ENCODE results near the gene GRHL1.

The GRHL1 gene

GRCh38 chr2:9998916-9999654 is 47.6 kb downstream of the GRHL1 start:
- Histone ChIP-seq H3K4me3 (ENCODE audit: low read depth in 1 of 2, low read length in 2 of 2) (no peak overlapping the region), H3K4me1 (ENCODE audit: insufficient read depth, low read length) (no peaks in the 10 kb centered on the region), H4K20me1 (ENCODE audit: insufficient read depth, low read length) (no peaks in the 10 kb centered on the region), H2AFZ (ENCODE audit: low read depth, low read length) (no peak overlapping the region), H3K9ac (ENCODE audit: low read depth, low read length) (no peak overlapping the region), H3K36me3 (ENCODE audit: insufficient read depth, low read length) (peaks cover 22% of the 10 kb centered on the region; the same call in 1 of the 2 replicates), H3K79me2 (ENCODE audit: insufficient read depth, low read length) (no peaks in the 10 kb centered on the region), H3K27me3 (ENCODE audit: insufficient read depth, low read length, poor library complexity) (no peaks in the 10 kb centered on the region), H3K4me2 (ENCODE audit: insufficient read depth, low read length) (no peak overlapping the region), H3K27ac (ENCODE audit: low read length) (no peak overlapping the region), H3K9me3 (ENCODE audit: insufficient read depth, low read length, severe bottlenecking) (no peaks in the 10 kb centered on the region)
- no peak for DNase-seq
- no peak for TF ChIP-seq CTCF (IDR thresholded peaks at IDR 0.05; ENCODE audit: borderline replicate concordance, extremely low read depth, low read length, poor library complexity, severe bottlenecking)
- TF ChIP-seq EZH2 (IDR thresholded peaks at IDR 0.05; ENCODE audit: borderline replicate concordance, low read depth, low read length, severe bottlenecking), result no peak
- no peak for ATAC-seq (ENCODE audit: insufficient read depth, low read depth)

GRCh38 chr2:9999693-10000092 is 48.2 kb downstream of the GRHL1 start:
- Histone ChIP-seq H4K20me1 (ENCODE audit: insufficient read depth, low read length) (no peaks in the 10 kb centered on the region), H3K36me3 (ENCODE audit: insufficient read depth, low read length) (peaks cover 22% of the 10 kb centered on the region; the same call in 1 of the 2 replicates), H3K9ac (ENCODE audit: low read depth, low read length) (no peak overlapping the region), H3K27me3 (ENCODE audit: insufficient read depth, low read length, poor library complexity) (no peaks in the 10 kb centered on the region), H3K79me2 (ENCODE audit: insufficient read depth, low read length) (no peaks in the 10 kb centered on the region), H3K27ac (ENCODE audit: low read length) (no peak overlapping the region), H3K9me3 (ENCODE audit: insufficient read depth, low read length, severe bottlenecking) (no peaks in the 10 kb centered on the region), H3K4me2 (ENCODE audit: insufficient read depth, low read length) (no peak overlapping the region), H3K4me1 (ENCODE audit: insufficient read depth, low read length) (no peaks in the 10 kb centered on the region), H2AFZ (ENCODE audit: low read depth, low read length) (no peak overlapping the region), H3K4me3 (ENCODE audit: low read depth in 1 of 2, low read length in 2 of 2) (no peak overlapping the region)
- DNase-seq (no peak), ATAC-seq (ENCODE audit: insufficient read depth, low read depth) (no peak)
- no peak for TF ChIP-seq CTCF (IDR thresholded peaks at IDR 0.05; ENCODE audit: borderline replicate concordance, extremely low read depth, low read length, poor library complexity, severe bottlenecking)
- TF ChIP-seq EZH2 (IDR thresholded peaks at IDR 0.05; ENCODE audit: borderline replicate concordance, low read depth, low read length, severe bottlenecking), result no peak

GRCh38 chr2:10000541-10000940 is 49.0 kb downstream of the GRHL1 start:
- DNase-seq (no peak), ATAC-seq (ENCODE audit: insufficient read depth, low read depth) (no peak)
- Histone ChIP-seq H3K27ac (ENCODE audit: low read length) (no peak overlapping the region), H3K9me3 (ENCODE audit: insufficient read depth, low read length, severe bottlenecking) (no peaks in the 10 kb centered on the region), H3K4me1 (ENCODE audit: insufficient read depth, low read length) (no peaks in the 10 kb centered on the region), H3K36me3 (ENCODE audit: insufficient read depth, low read length) (peaks cover 22% of the 10 kb centered on the region; the same call in 1 of the 2 replicates), H3K9ac (ENCODE audit: low read depth, low read length) (no peak overlapping the region), H3K79me2 (ENCODE audit: insufficient read depth, low read length) (no peaks in the 10 kb centered on the region), H3K27me3 (ENCODE audit: insufficient read depth, low read length, poor library complexity) (no peaks in the 10 kb centered on the region), H3K4me2 (ENCODE audit: insufficient read depth, low read length) (no peak overlapping the region), H3K4me3 (ENCODE audit: low read depth in 1 of 2, low read length in 2 of 2) (no peak overlapping the region), H2AFZ (ENCODE audit: low read depth, low read length) (no peak overlapping the region), H4K20me1 (ENCODE audit: insufficient read depth, low read length) (no peaks in the 10 kb centered on the region)
- TF ChIP-seq EZH2 (IDR thresholded peaks at IDR 0.05; ENCODE audit: borderline replicate concordance, low read depth, low read length, severe bottlenecking) (no peak), CTCF (IDR thresholded peaks at IDR 0.05; ENCODE audit: borderline replicate concordance, extremely low read depth, low read length, poor library complexity, severe bottlenecking) (no peak)

All from DND-41 (cell line).